Heart left ventricle (tissue), 13 donors: ENCODE results near the gene TUBB2A.

Source experiments
- POLR2A ChIP-seq, 2 donors: fragments of 450-650 bp; IDR thresholded peaks; one replicate each; pipeline ENCODE4 v1.6.1; 2017; ENCODE audit warnings: antibody characterized with exemption in 2 of 2, mild to moderate bottlenecking in 2 of 2, moderate library complexity in 2 of 2
- TF ChIP-seq, protein P1 (sequence below), 12 donors: fragments of 200-600 bp; sonication (generic) in 4 of 12; IDR thresholded peaks; one replicate each; pipeline versions ENCODE4 v1.5.0 to v1.8.0; 2018 to 2022; ENCODE audit warnings: antibody characterized with exemption in 12 of 12, mild to moderate bottlenecking in 5 of 12
- donor health status: ischemic (EF 13 %, LVEDD 7.1; RV severe dilation, severe dysfunction).
- donor health status: DM: no; HTN: yes; CAD: no.
- donor health status: DM: no; HTN: no; CAD: no.
- donor health status: ischemic (EF 25% LVEDD 6.9; RV normal size, moderate dysfunction).
- donor health status: ischemic (EF 25% LVEDD 5.7; RV mildly dilated, moderate dysfunction).
- donor health status: ischemic (EF 35%, LVEDD 5.7; RV mildly dilated, moderate dysfunction).
- donor health status: nonischemic (EF 11% LVEDD 7.7; RV severe dilation, severe dysfunction).
- donor health status: DM: yes; HTN: yes; CAD: no.
- donor health status: PGD.
- donor health status: ischemic (EF 29% LVEDD 5.4; RV normal size, mild dysfunction).
- donor health status: nonischemic (EF 23%, LVEDD 6.1; RV moderate dilation, normal function).

DNA sequence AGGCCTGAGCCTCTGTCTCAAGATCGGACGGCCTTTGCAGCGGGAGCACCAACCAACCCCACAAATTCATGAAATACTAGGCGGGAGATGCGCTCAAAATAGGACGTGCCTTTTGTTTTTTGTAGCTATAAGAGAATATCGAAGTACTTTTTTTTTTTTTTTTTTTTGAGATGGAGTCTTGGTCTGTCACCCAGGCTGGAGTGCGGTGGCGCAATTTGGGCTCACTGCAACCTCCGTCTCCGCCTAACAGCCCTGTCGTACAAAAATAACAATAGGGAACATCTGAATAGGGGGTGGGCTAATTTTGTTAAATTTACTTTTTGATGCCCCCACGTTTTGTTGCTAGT lies 5.9 kb upstream of the TUBB2A start:
- TF ChIP-seq, protein P1, sequence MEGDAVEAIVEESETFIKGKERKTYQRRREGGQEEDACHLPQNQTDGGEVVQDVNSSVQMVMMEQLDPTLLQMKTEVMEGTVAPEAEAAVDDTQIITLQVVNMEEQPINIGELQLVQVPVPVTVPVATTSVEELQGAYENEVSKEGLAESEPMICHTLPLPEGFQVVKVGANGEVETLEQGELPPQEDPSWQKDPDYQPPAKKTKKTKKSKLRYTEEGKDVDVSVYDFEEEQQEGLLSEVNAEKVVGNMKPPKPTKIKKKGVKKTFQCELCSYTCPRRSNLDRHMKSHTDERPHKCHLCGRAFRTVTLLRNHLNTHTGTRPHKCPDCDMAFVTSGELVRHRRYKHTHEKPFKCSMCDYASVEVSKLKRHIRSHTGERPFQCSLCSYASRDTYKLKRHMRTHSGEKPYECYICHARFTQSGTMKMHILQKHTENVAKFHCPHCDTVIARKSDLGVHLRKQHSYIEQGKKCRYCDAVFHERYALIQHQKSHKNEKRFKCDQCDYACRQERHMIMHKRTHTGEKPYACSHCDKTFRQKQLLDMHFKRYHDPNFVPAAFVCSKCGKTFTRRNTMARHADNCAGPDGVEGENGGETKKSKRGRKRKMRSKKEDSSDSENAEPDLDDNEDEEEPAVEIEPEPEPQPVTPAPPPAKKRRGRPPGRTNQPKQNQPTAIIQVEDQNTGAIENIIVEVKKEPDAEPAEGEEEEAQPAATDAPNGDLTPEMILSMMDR (IDR thresholded peaks at IDR 0.05): no peak
- TF ChIP-seq POLR2A (IDR thresholded peaks at IDR 0.05): no peak
